Psoas muscle (tissue), 8 donors: ENCODE results near the gene ATG2B. TPM values are rescaled to one million over a fixed set of nuclear protein-coding genes. Genes with fewer than 3 reads are reported as not detected.

ENCODE experiments used
- ATAC-seq, 4 donors: fragments of 200-7000 bp; cut with Tn5 transposase; one replicate each; pipeline ENCODE4 v1.9.1; 2020; ENCODE audit warnings: moderate library complexity in 3 of 4, mild to moderate bottlenecking in 2 of 4
- DNase-seq, 2 donors: peaks; one replicate each; pipeline ENCODE4 v3.0.0-alpha.2; 2020
- H3K27ac ChIP-seq: fragments of 200-600 bp; one replicate; pipeline ENCODE4 v1.8.0; 2022
- H3K27me3 ChIP-seq, 3 donors: fragments of 200-600 bp in 1 of 3; one replicate each; pipeline versions ENCODE4 v1.6.1 to v1.8.0; 2013 to 2022; ENCODE audit warnings: low read length in 2 of 3, mild to moderate bottlenecking in 2 of 3, moderate library complexity in 1 of 3; ENCODE audit not compliant: insufficient read depth in 3 of 3
- H3K36me3 ChIP-seq, 2 donors: fragments of 200-600 bp in 1 of 2; one replicate each; pipeline versions ENCODE4 v1.6.1 to v1.8.0; 2013 to 2022; ENCODE audit warnings: low read depth in 1 of 2, mild to moderate bottlenecking in 1 of 2, moderate library complexity in 1 of 2; ENCODE audit not compliant: insufficient read depth in 1 of 2
- H3K4me1 ChIP-seq: fragments of 200-600 bp; one replicate; pipeline ENCODE4 v1.8.0; 2022
- H3K4me3 ChIP-seq: fragments of 200-600 bp; one replicate; pipeline ENCODE4 v1.8.0; 2022; ENCODE audit warnings: mild to moderate bottlenecking
- H3K9me3 ChIP-seq: fragments of 200-600 bp; one replicate; pipeline ENCODE4 v1.8.0; 2022
- WGBS, 3 donors: extraction: QIAGEN DNeasy Blood & Tissue Kit; methylation state at CpG; one replicate each; pipeline versions ENCODE4 v1.1.6 to v1.1.7; 2013; 5-methylcytosine and 5-hydroxymethylcytosine counted together
- intact Hi-C, 2 donors: fragments of 100-400 bp; cut with DNase I; formaldehyde crosslinking; loops; one replicate each; pipeline versions ENCODE4 v1.11.0 to v1.14.2; 2022
- polyA plus RNA-seq, 3 donors: library from polyadenylated mRNA; stranded (reverse); fragments of 200-250 nt; gene quantifications; one replicate each; pipeline ENCODE4 v1.2.3, GENCODE V29; 2013
- total RNA-seq, 4 donors: library from RNA; stranded (reverse); fragmentation: NEBNext Ultra II Directional in 2 of 4; extraction: Animal tissue kit (Norgen Biotek cat#: 25700) in 2 of 4; gene quantifications; one replicate each; pipeline versions ENCODE4 v1.2.1 to v1.2.4, GENCODE V29; 2021 to 2023
- TF ChIP-seq, protein P1 (sequence below): fragments of 200-600 bp; IDR thresholded peaks from one replicate; pipeline ENCODE4 v1.8.0; 2022; ENCODE audit warnings: antibody characterized with exemption
- donor health status: healthy with polysubstance abuse.
- donor health status: DM: no; HTN: no; CAD: no; lungs with moderate emphysema.
- donor health status: Bipolar disorder and iron deficiency.
- donor health status: healthy.
- donor health status: DM: yes; HTN: yes; CAD: no.
- donor health status: DM: no; HTN: no; CAD: no.
- donor health status: DM: no; HTN: no; CAD: no.
- donor health status: DM: yes; HTN: yes; CAD: no.

Gene ATG2B
- total and polyA plus RNA-seq, 7 donors, result 2.7 to 21.5 (median 12.6) TPM

DNA sequence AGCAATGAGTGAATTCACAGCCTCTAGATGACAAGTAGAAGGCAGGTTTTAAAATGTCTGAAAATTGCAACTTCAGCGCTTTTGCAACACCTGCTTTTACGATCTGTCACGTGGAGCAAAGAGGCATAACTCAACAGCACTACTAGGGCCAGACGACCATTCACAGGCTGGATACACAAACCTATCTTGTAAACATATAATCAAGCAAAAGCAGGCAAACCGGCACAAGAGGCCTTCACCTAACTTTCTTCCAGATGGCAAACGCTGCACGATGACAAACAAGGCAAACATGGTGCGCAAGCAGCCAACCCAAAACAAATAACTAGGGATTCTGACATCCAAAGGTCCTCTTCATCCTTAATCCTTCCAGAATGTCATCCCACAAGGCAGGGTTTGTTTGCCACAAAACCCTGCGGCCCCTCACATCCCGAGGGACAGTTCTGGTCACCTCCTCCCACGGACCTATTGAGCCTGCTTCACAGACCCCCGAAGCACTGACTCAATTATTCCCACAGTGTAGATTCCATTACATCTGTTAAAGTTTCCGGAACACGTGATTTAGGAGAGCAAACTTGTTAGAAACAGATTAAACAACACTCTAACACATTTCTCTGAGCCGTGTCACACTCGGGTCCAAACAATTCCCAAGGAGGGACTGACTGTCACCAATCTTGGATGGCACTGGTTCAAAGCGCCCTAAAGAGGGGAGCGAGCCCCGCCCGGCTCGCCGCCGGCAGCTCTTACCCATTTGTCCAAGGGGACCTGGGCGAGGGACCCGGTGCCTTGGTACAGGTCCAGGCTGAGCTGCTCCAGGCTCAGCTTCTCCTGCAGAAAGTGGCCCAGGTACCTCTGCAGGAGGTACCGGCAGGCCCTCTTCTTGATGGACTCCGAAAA lies 823 bp downstream of the ATG2B start:
- 1 to 2% (median 1%) methylated on average over 27 of the region's 27 CpGs for WGBS, 3 donors
- intact Hi-C loops, result loop anchor here in 1 of 2 donors (2.0 to 5.0 kb wide), 2 partner anchors 30 to 140 kb away; partner anchors contain the start of genes AK7 and PAPOLA
- Histone ChIP-seq H3K36me3 (no peaks in the 10 kb centered on the region), H3K27me3 (no peaks in the 10 kb centered on the region), H3K27ac (peak overlapping the region; percentile 91), H3K4me1 (peaks cover 22% of the 10 kb centered on the region), H3K4me3 (peak overlapping the region; percentile 96), H3K9me3 (no peaks in the 10 kb centered on the region)
- no peak for DNase-seq
- TF ChIP-seq, protein P1, sequence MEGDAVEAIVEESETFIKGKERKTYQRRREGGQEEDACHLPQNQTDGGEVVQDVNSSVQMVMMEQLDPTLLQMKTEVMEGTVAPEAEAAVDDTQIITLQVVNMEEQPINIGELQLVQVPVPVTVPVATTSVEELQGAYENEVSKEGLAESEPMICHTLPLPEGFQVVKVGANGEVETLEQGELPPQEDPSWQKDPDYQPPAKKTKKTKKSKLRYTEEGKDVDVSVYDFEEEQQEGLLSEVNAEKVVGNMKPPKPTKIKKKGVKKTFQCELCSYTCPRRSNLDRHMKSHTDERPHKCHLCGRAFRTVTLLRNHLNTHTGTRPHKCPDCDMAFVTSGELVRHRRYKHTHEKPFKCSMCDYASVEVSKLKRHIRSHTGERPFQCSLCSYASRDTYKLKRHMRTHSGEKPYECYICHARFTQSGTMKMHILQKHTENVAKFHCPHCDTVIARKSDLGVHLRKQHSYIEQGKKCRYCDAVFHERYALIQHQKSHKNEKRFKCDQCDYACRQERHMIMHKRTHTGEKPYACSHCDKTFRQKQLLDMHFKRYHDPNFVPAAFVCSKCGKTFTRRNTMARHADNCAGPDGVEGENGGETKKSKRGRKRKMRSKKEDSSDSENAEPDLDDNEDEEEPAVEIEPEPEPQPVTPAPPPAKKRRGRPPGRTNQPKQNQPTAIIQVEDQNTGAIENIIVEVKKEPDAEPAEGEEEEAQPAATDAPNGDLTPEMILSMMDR, result no peak
- peak; percentile 26 to 75 (median 50) for ATAC-seq

DNA sequence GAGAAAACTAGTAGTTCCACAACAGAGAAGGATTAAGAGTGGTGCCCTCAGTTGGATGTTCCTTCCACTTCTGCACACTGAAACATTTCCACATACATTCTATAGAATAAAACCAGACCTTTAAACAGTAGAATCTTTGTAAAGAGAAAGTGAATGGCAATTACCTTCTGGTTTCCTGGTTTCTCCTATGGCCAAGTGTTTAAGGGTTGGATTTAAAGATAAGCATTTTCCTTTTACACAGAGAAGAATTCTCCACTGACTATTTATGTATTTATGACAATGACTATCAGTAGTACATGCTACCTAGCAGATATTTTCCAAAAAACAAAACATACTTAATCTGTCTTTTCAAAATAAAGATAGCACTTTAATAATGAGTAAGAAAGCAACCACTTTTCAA lies 3.2 kb downstream of the ATG2B start:
- ATAC-seq (no peak), DNase-seq (no peak)
- Histone ChIP-seq H3K9me3 (no peaks in the 10 kb centered on the region), H3K36me3 (no peaks in the 10 kb centered on the region), H3K27me3 (no peaks in the 10 kb centered on the region), H3K4me3 (no peak overlapping the region), H3K27ac (no peak overlapping the region), H3K4me1 (peaks cover 22% of the 10 kb centered on the region)
- intact Hi-C loops, result loop anchor here in 1 of 2 donors (5.0 kb wide), 1 partner anchor 142 kb away; the partner anchor contains the start of gene PAPOLA
- TF ChIP-seq, protein P1, result no peak

DNA sequence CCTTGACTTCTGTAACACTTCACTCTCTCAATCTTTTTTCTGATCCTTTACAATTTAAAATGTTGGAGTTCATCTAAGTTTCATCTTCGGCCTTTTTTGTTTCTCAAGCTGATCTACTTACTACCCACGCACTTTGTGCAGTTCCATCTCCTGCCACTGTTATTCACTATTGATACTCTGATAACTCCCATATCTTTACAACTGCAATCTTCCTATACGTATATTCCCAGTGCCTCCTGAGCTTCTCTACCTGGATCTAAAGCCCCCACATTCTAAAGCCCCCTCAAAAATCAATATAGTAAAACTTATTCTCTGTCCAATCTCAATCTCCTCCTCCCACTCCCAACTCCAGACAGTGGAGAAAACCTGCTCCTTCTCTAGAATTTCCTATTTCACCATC lies 5.9 kb downstream of the ATG2B start:
- no peak for DNase-seq
- intact Hi-C loops, result no loop called here
- Histone ChIP-seq H3K27me3 (no peaks in the 10 kb centered on the region), H3K36me3 (no peaks in the 10 kb centered on the region), H3K4me3 (no peak overlapping the region), H3K27ac (no peak overlapping the region), H3K9me3 (no peaks in the 10 kb centered on the region), H3K4me1 (peaks cover 22% of the 10 kb centered on the region)
- ATAC-seq, result no peak
- WGBS, 3 donors, result 88 to 97% (median 91%) methylated on average over 3 of the region's 3 CpGs
- TF ChIP-seq, protein P1, result no peak

DNA sequence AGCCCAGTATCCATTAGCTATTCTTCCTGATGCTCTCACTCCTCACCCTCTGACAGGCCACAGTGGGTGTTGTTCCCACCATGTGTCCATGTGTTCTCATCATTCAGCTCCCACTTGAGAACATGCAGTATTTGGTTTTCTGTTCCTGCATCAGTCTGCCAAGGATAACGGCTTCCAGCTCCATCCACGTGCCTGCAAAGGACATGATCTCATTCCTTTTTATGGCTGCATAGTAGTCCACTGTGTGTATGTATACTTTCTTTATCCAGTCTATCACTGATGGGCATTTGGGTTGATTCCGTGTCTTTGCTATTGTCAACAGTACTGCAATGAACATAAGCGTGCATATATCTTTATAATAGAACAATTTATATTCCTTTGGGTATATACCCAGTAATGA lies 8.9 kb downstream of the ATG2B start:
- TF ChIP-seq, protein P1, result no peak
- Histone ChIP-seq H3K27ac (no peak overlapping the region), H3K4me1 (no peaks in the 10 kb centered on the region), H3K36me3 (no peaks in the 10 kb centered on the region), H3K9me3 (no peaks in the 10 kb centered on the region), H3K27me3 (no peaks in the 10 kb centered on the region), H3K4me3 (no peak overlapping the region)
- 83 to 91% (median 83%) methylated on average over 4 of the region's 4 CpGs for WGBS, 3 donors
- ATAC-seq (no peak), DNase-seq (no peak)
- intact Hi-C loops, result no loop called here
